CD4-positive, alpha-beta T cell treated with Interferon gamma for 1 hour (primary cell): ENCODE measurements around the gene PCGF3.
A peak's percentile ranks its signal among the peaks of the same experiment; 100 is the strongest.
"Not testable (repeated sequence)": the region's sequence is repeated elsewhere in the genome, so short reads cannot be mapped to it uniquely, and the experiment has no call there.

Experiments
- DNase-seq: peaks from one replicate; pipeline ENCODE4 v3.0.0-alpha.2; 2020

Gene PCGF3

DNA sequence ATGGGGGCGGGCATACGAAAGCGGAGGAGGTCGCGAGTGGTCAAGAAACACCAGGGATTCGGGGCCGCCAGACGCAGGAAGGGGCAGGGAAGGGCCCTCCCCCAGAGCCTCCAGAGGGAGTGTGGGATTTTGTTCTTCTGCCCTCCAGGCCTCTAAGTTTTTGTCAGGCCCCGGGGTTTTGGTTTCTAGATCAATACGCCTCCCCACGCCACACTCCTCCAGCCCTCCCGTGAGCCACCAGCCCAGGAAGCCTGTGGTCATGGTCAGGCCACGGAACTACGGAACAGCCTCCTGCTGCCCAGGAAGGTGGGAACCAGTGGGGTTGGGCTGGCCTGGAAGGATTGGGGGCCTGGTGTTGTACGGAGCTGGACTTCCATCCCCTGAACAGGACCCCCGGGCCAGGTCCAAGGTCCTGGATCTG lies 81.9 kb downstream of the PCGF3 start:
- no peak for DNase-seq

DNA sequence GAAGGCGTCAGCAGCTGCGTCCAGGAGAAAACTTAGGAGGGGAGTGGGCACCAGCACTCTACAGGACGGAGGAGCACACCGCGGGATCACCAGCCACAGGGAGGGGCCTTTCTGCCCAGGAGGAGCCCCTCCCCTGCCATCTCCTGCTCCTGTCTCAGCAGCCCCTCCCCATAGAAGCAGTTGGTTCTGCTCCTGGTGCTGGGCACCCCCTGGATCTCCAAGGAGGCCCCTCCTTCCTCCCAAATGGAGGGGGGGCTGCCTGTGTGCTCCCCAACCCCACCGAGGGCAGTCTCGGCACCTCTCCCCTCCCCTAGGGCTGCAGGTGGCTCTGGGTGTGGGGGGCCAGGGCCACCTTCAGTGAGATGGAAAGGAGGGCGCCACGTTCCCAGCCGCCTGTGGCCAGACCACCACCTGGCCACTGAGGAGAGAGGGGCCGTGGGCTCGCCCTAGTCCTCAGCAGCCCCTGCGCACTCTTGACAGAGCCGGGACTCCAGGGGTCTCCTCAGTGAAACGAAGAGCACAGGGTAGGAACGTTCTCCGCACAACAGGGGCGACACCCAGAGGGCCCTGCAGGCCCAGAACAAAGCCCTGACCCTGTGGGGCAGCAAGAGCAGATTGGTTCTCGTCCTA lies 82.5 kb downstream of the PCGF3 start:
- no peak for DNase-seq

DNA sequence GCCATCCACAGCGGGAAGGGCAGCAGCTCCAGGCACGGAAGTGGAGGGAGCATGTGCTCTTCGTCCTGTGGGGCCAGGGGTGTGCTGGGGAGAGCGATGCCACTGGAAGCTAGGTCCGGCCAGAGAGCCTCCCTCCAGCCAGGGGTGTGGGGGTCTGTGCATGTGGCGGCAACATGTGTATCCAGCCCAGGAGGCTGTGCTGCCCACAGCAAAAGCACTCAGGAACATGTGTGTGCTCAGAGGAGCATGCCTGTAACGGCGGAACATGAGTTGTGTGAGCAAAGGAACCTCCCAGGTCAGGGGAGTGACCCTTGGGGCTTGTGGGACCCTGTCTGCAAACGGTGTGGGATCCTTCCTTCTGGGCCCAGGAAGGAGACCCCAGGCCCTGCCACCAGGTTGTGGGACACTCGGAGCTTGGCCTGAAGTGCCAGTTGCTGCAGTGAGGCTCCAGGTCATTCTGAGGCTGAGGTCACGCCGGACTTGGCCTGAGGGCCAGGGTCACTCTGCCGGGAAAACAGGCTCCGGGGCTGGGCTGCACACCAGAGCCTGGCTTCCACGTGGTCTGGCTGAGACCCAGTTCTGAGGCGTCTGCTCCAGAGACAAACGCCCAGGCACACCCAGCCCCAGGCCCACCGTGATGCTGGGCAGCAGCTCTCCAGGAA lies 83.1 kb downstream of the PCGF3 start:
- DNase-seq, result no peak

DNA sequence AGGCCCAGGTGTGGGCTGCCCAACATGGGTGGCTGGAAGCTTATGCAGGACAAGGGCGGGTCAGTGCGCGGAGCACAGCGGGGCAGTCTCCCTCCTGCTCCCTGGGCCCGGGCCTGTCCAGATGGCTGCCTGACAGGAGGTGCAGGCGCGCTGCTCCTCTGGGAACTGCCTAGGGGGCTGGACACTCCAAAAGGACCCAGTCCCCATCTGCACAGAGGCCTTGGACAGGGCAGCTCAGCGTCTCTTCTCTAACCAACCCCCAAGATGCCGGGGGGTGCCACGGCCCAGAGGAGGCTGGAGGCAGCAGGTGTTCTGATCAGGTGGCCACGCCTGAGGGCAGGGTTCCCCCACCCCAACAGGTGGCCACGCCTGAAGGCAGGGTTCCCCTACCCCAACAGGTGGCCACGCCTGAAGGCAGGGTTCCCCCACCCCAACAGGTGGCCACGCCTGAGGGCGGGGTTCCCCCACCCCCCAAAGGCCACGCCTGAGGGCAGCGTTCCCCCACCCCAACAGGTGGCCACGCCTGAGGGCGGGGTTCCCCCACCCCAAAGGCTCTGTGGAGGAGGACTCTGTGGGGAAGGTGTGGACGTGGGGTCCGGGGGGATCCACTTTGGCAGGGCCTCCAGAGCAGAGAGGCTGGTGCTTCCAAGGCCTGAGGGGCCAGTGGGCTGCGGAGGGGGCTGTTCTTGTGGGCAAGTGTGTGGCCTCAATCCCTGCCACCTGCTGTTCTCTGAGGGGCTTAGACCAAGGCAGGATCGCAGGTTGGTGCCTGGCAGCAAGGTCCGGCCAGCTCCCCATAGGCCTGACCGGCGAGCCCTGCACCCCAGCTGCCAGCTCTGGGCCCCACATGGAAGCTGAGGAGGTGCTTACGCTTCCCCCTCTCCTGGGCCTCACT lies 84.2 kb downstream of the PCGF3 start:
- DNase-seq, result no peak

DNA sequence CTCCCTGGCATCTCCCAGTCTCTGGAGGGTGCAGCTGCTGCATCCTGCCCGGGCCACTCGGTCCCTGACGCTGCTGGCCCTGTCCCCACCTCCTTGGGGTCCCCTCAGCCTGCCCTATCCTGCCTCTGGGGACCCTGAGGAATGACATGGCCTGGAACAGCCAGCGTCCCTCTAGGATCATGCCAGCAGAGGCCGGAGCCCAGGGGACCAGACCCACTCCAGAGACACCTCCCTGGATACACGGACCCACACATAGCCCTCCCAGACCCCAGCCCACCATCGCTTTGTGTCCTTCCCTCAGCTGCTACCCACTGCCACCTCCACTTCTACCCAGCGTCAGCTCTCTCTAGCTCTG lies 84.8 kb downstream of the PCGF3 start:
- no peak for DNase-seq

DNA sequence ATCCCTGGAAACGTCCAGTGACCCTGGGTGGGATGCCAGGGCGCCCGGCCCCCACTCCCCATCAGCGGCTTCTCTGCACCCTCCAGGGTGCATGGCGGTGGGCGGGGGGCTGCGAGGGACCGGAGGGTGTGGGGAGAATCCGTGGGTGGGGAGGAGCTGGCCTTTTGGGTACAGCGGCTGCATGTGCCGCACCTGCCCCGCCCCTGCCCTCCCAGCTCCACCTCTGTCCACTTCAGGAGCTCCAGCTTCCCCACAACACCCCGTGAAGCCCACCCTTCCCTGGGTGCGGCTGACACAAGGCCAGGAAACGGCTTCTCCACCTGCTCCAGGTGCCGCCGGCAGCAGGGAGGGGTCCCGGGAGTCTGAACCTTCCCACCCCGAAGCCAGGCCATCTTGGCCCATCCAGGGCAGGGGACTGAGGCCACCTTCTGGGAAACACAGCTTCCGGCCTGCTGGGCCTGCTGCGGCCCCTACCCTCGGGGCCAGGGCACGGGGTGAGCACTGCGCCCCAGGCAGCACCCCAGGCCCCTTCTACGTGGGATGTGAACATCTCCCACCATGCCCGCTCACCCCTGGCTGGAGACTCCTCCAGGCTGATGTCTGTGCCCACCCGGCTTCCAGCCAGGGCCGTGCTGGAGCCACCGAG lies 85.7 kb downstream of the PCGF3 start:
- no peak for DNase-seq

DNA sequence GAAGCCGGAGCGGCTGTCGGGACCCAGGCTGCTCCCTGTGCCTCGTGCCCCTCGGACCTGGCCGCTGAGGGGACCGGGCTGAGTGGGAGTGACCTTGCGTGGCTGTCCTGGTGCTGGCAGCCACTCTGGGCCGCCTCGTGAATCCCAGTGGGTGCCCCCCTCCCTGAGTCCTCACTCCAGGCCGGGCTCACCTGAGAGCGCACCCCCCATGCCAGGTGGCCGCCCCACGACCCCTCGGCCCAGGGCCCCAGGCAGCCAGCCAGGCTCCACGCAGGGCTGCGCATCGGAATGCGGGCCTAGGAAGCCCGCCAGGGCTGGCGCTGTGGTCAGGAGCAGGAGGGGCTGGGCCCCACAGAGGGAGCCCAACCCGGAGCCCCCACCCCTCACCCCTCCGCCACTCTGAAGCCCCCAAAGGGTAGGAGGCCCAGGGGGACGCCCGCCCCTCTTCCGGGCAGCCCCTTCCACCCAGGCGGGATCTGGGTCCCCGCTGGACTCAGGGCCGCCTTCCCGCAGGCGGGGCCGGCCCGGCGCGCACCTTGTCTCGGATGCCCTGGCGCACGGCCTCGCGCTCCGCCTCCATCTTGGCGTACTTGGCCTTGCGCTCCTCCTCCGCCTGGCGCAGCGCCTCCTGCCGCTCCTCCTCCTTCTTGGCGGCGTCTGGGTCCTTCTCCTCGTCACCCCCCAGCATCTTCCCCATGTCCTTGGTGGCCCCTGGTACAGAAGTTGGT lies 86.4 kb downstream of the PCGF3 start:
- peak; percentile 21 for DNase-seq

DNA sequence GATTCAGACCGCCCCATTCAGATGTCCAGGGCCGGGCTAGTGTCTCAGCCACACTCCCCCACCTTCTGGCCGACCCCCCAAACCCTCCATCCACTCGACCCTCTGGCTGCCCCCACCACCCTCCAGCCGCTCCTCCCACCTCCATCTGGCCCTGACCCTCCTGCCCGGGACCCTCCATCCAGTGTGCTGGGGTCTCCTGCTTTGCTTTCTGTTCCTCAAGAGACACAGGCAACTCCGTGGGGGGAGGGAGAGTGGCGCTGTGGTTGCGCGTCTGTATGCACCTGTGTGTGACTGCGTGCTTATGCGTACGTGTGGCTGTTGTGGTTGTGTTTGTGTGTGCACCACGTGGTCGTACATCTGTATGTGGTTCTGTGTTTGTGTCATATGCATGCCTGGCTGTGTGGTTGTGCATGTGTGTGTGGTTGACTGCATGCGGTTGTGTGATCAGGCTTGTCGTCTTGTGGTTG lies 87.0 kb downstream of the PCGF3 start:
- DNase-seq, result peak; percentile 35

DNA sequence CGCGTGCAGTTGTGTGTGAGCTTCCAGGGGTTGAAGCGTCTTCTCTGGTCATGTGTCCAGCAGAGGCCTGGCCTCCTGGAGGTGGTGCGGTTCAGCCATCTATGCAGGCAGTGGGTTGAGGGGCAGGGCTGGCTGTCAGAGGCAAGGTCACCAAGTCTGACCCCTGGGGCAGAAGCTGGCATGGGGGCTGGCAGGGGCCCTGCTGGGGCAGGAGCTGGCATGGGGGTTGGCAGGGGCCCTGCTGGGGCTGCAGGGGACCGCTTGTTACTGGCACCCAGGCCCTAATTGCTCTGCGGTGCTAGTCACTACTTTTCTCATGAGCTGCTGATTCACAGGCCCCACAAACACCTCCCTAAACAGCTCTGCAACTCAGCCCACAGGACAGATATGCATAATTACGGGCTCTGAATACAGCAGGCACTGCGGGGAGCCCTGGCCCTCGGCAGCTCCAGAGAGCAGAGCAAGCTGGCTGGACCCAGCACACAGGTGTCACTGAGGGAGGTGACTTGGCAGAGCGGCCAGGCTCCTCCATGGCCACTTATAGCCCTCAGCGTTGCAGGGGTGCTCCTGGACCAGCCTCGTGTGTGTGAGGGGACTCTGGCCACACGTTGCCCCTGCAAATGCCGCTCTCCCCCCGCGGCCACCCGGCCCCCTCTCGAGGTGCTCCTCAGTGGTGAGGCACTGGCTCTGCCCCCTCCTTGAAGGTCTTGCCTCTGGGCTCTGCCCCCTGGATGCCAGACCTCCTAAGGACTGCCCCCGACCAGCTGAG lies 87.6 kb downstream of the PCGF3 start:
- DNase-seq, result no peak

DNA sequence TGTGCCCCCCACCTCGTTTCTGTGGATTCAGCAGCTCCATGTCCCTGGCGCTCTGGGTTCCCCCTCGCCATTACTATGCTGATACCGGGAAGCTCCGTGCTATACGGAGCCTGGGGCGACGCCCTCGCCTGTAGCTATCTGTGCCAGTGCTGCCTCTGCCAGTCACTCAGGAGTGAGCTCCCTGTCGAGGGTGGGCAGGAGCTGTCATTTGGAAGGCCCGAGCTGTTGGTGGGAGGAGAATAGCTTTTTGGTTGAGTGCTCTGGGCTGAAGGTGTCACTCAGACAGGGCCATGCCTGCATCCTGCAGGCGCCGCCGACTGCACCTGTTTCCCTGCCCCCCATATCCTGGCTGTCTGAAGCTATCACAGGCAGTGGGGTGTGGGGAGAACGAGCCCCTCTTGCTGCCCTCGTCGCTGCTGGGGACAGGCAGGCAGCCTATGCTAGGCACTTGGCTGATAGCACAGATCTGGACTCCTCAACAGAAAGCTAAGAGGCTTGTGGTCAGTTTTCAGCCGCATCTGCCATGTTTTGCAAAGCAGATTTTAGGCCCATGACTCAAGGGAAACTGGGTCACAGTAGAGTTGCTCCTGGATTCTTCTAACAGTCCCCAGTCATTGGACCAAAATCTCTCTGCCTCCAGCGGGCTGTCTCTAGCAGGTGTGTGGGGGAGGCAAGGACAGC lies 88.4 kb downstream of the PCGF3 start:
- DNase-seq, result no peak

DNA sequence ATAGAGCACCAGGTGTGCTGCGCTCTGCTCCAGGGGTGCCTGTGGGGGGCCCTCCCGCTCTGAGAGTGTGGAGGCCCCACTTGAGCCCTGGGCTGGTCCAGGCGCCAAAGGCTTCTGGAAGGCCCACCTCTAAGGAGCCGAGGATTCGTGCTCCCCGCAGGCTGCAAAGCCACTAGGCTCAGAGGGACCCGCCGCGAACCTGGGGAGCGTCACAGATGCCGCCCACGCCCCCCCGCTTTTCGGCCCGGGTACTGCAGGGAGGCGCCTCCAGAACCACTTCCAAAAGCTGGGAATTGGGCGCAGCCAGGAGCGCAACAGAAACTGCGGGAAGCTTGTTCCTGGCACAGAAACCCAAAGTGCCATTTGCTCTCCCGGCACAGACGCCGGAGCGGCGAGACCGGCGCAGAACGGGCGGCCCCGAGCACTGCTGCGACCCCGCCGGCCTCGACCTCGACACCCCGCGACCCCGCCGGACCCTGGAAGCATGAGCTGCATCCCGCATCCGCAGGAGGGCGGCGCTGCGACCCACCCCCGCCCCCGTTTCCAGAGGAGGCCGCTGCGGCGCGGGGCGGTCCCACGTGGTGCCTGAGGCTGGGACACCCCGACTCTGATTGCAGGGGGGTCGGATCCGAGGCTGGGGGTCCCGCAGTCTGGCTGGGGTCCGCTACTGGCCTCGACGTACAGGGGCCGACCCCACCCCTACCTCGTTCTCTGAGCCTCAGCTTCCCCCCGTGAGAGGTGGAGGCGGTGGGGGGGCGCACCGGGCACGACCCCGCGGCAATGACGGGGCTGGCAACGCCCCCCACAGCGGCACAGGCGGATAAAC lies 89.5 kb downstream of the PCGF3 start:
- DNase-seq, result no peak

DNA sequence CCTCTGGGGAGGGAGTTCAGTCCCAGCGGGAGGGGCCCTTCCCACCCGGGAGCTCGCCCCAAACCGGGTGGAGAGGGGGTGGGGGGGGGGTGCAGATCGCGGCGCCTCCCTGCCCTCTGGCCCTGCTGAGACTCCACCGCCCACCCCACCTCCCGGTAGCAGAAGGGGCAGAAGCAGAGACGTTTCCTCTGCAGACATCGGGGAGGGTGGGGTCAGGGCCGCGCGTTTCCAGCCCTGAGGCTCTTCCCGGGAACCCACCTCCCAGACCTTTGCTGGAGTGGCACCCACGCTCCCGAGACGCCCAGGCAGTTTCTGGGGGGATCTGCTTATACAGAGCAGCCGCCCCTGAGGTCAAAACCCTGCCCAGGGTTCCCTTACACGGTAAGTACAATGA lies 90.1 kb downstream of the PCGF3 start:
- DNase-seq, result no peak

DNA sequence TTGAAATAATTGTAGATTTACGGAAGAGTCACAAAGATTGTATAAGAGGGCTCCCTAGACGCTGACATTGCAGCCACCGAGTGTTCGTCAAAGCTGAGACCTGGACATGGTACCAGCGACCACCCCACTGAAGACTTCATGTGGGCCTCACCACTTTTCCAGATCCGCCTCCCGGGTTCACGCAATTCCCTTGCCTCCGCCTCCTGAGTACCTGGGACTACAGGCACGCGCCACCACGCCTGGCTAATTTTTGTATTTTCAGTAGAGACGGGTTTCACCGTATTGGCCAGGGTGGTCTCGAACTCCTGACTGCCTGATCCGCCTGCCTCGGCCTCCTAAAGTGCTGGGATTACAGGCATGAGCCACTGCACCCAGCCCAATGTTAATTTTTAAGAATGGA lies 90.6 kb downstream of the PCGF3 start:
- DNase-seq, result no peak

DNA sequence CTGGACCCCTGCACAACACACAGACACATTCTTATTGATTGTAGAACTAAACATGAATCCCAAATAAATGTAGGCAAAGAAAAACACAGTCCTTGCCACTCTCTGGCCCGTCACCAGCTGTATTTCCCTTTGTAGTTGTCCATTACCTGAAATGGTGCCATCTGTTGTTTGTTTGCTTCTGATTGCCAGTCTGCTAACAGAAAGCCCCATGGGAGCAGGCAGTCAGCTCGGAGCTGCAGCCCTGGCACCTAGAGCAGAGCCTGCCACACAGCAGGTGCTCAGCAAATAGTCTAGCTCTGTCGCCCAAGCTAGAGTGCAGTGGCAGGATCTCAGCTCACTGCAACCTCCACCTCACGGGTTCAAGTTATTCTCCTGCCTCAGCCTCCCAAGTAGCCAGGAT lies 91.4 kb downstream of the PCGF3 start:
- no peak for DNase-seq

DNA sequence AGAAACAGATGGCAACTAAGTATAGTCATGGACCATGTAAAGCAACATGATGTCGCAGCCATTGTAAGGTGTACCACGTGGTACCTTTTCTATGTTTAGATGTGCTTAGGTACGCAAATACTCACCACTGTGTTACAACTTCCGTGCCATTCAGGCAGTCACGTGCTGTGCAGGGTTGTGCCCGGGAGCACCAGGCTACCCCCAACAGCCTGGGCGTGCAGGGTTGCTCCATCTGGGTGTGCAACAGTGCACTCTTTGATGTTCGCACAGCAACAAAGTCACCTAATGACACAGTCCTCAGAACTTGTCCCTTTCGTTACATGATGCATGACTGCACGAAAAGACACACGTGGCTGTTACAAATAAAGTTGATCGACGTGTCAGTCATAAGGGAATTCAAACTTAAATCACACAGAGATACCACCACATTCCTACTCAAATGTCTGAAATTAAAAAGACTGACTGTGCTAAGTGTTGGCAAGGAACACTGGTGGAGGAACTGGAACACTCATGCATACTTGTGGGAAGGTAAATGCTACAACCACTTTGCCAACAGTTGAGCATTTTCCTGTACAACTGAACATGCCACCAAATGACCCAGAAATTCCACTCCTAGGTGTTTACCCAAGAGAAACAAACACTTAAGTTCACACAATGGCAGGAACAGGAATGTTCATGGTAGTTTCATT lies 95.9 kb downstream of the PCGF3 start:
- DNase-seq, result no peak

DNA sequence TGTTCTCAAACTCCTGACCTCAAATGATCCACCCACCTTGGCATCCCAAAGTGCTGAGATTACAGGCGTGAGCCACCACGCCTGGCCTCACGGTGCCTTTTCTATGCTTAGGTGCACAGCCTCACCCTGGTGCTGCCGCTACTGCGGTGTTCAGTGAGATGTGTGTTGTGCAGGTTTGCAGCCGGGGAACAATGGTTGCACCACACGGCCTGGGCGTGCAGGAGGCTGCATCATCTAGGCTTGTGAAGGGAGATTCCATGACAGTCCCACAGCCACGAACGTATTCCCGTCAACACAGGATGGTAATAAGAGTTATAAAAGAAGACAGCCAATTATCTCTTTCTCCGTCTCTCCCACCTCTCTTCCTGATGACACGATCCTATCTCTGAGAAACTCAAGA lies 98.3 kb downstream of the PCGF3 start:
- no peak for DNase-seq

DNA sequence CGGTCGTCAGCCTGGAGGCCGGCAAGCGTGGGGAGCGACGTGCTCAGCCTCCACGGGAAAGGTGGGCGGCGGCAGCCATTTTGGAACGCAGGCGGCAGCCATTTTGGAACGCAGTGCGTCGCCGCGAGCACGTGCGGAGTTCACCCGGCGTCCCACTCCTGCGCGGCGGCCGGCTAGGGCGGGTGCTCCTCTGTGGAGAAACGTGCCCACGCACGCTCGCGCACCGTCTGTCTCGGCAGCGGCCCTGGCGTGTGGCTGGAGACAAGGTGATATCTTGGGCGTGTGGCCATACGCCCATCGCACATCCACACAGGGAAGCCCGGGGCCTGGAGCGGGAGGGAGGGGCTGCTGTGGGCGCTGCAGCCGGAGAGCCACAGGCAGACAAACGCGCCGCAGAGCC lies 99.2 kb downstream of the PCGF3 start:
- DNase-seq, result no peak

DNA sequence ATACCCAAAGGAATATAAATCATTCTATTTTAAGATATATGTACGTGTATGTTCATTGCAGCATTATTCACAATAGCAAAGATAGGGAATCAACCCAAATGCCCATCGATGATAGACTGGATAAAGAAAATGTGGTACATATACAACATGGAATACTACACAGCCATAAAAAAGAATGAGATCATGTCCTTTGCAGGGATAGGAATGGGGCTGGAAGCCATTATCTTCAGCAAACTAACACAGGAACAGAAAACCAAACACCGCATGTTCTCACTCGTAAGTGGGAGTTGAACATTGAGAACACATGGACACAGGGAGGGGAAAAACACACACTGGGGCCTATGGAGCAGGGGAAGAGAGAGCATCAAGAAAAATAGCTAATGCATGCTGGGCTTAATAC lies 101.3 kb downstream of the PCGF3 start:
- not testable (repeated sequence) for DNase-seq

DNA sequence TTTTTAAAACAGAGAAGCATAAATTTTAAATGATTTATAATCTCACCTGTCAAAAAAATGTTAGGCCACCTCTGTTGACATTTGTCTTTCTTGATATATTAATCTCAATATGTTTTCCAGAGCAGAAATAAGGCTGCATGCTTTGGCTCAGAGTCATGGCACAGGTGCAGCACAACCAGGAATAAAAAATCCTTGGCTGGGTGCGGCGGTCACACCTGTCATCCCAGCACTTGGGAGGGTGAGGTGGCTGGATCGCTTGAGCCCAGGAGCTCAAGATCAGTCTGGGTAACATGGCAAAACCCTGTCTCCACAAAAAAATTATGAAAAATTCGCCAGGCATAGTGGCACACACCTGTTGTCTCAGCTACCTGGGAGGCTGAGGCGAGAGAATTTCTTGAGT lies 102.2 kb downstream of the PCGF3 start:
- DNase-seq, result no peak
